Astrocyte of the cerebellum (primary cell): ENCODE results near the gene NOTCH4.
A peak's percentile ranks its signal among the peaks of the same experiment; 100 is the strongest.

ENCODE experiments used
- DNase-seq: peaks from one replicate; pipeline ENCODE4 v3.0.0-alpha.2; 2011; ENCODE audit warnings: low read depth
- H3K4me3 ChIP-seq: 2 replicates; pipeline ENCODE4 v1.5.1; 2011; ENCODE audit warnings: mild to moderate bottlenecking, low read depth, low read length, moderate library complexity
- CTCF ChIP-seq: IDR thresholded peaks from 2 replicates; pipeline ENCODE4 v1.5.1; 2012; ENCODE audit warnings: low read length, low read depth, moderate library complexity, mild to moderate bottlenecking; ENCODE audit errors: missing control alignments
- in situ Hi-C: cut with HindIII; loops from 2 replicates; pipeline ENCODE4 v1.10.0; 2017; ENCODE audit warnings: low sequenced_read_pairs

The NOTCH4 gene

DNA sequence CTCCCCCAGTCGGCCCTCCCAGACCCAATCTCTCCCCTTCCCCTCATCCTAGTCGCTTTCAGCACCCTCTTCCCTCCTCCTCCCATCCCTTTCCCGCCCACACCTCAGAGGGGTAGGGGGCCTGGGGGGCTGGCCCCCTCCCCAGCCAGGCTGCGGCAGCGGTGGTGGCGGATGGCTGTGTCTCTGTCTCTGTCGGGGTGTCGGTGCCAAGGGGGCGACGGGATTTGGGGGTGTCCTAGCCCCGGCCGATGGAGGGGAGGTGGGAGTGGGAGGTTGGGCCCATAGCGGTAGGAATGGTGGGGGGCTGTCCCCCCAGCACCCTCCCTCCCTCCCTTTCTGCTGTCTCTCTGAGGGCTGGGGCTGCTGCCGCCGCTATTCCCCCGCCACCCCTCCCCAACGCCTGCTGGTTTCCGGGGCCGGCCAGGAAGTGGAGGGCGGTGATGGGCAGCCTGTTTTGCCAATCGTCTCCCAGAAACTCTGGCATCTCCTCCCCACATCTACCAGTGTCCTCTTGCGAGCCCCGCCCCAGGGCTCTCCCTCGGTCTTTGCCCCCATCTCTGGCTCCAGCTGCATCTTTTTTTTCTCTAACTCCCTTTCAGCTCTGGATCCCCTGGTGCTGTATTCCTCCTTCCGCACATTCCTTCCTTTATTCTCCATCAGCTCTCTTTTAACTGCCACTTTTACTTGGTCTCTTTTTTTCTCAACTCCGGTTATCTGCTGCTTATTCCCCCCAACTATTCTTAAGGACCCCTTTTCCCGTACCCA is 48.0 kb downstream of the NOTCH4 start, which contains the start of gene AGPAT1:
Gene AGPAT1, minus strand, starts transcription at position 374 of the 765 bp plus-strand sequence. CDS start 4,588 bp downstream, outside the sequence.
- no peak for TF ChIP-seq CTCF
- H3K4me3 ChIP-seq, result peak within 1 kb of the TSS; percentile 100
- in situ Hi-C loops, result no loop called here
- peak; percentile 95 for DNase-seq

GRCh38 chr6:32175322-32175710 is 48.6 kb downstream of the NOTCH4 start:
- no peak for DNase-seq
- no peak for TF ChIP-seq CTCF
- in situ Hi-C loops, result no loop called here
- H3K4me3 ChIP-seq, result peak overlapping the region; percentile 100

DNA sequence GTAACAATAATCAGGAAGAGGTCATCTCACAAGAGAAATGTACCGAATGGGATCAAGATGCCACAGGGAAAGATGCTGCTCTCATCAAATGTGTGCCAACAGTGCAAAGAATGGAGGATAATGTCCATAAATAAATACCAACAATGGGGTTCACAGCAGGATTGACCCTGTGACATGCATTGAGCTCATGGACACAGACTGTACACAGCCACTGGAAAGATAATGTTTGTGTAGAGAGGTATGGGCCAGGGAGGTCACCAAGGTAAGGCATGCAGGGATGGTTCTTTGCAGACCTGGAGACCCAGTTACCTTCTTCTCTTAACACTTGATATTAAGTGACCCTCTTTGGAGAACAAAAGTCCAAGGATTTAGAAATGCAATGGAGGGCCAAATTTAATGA is 49.5 kb downstream of the NOTCH4 start:
- no peak for DNase-seq
- TF ChIP-seq CTCF, result no peak
- in situ Hi-C loops, result no loop called here
- no peak overlapping the region for H3K4me3 ChIP-seq

- in situ Hi-C loops, result no loop called here
- no peak overlapping the region for H3K4me3 ChIP-seq
- no peak for DNase-seq
- TF ChIP-seq CTCF, result no peak
Observed at GRCh38 chr6:32173051-32173727, 50.7 kb downstream of the NOTCH4 start.

GRCh38 chr6:32171234-32171633 is 52.6 kb downstream of the NOTCH4 start:
- no peak overlapping the region for H3K4me3 ChIP-seq
- DNase-seq, result no peak
- in situ Hi-C loops, result no loop called here
- no peak for TF ChIP-seq CTCF

DNA sequence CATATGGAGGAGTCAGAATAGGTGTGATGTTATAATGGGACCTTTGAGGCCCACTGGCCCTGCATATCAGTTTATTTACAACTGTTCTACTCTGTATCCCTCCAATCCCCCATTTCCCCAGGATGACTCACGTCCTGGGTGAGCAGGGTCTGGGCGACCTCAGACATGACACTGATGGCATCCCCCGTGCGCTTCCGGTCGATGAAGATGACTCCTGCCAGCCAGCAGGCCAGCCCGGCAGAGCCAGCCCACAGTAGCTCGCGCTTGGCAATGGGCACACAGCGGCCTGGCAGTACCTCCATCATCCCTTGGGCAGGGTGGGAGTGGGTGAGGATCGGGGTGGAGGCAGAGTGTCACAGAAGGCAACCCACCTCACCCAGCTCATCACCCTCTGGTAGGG is 53.6 kb downstream of the NOTCH4 start:
- in situ Hi-C loops, result no loop called here
- H3K4me3 ChIP-seq, result no peak overlapping the region
- DNase-seq, result no peak
- TF ChIP-seq CTCF, result no peak
